Fibroblast of mammary gland (primary cell): Measurements from ENCODE around the gene LRRC4C.

Source experiments
- DNase-seq: peaks from one replicate; pipeline ENCODE4 v3.0.0-alpha.2; 2010; ENCODE audit warnings: low read depth
- H3K4me3 ChIP-seq: 2 replicates; pipeline ENCODE4 v1.5.1; 2011; ENCODE audit warnings: low read depth, mild to moderate bottlenecking, low read length, moderate library complexity; ENCODE audit not compliant: control insufficient read depth
- TF ChIP-seq, protein P1 (sequence below): conservative IDR thresholded peaks from 2 replicates; pipeline ENCODE4 v1.5.1; 2011; ENCODE audit warnings: low read depth, low read length, inconsistent platforms; ENCODE audit not compliant: control insufficient read depth, insufficient read depth

The LRRC4C gene

DNA sequence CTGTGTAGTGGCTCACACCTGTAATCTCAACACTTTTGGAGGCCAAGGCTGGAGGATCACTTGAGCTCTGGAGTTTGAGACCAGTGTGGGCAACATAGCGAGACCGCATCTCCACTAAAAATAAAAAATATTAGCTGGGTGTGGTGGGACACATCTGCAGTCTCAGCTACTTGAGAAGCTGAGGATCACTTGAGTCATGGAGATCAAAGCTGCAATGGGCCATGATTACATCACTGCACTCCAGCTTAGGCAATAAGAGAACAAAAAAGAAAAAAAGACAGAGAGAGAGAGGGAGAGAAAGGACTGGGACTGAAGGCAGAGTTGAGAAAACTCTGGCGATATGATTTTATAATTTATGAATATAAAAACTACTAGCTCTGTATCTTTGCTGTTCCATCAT lies 473.1 kb downstream of the LRRC4C start:
- no peak for DNase-seq
- TF ChIP-seq, protein P1, sequence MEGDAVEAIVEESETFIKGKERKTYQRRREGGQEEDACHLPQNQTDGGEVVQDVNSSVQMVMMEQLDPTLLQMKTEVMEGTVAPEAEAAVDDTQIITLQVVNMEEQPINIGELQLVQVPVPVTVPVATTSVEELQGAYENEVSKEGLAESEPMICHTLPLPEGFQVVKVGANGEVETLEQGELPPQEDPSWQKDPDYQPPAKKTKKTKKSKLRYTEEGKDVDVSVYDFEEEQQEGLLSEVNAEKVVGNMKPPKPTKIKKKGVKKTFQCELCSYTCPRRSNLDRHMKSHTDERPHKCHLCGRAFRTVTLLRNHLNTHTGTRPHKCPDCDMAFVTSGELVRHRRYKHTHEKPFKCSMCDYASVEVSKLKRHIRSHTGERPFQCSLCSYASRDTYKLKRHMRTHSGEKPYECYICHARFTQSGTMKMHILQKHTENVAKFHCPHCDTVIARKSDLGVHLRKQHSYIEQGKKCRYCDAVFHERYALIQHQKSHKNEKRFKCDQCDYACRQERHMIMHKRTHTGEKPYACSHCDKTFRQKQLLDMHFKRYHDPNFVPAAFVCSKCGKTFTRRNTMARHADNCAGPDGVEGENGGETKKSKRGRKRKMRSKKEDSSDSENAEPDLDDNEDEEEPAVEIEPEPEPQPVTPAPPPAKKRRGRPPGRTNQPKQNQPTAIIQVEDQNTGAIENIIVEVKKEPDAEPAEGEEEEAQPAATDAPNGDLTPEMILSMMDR, result no peak
- no peak overlapping the region for H3K4me3 ChIP-seq

DNA sequence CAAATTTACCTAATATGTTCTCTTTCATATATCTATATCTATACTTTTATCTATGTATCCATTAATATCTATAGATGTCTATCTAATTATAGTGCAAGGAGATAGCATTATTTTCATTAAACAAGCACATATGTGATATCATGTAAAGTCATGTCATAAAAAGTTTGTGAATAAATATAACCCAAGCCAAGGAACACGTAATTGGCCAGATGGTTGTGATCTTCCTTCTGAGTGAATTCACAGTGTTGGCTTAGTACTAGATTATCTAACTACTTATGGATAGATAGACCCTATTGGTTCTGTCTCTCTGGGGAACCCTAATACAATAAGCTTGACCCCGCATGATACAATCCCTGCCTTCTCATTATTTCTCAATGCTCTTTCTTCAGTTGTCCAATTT lies 484.4 kb downstream of the LRRC4C start:
- TF ChIP-seq, protein P1, result no peak
- DNase-seq, result no peak
- no peak overlapping the region for H3K4me3 ChIP-seq

DNA sequence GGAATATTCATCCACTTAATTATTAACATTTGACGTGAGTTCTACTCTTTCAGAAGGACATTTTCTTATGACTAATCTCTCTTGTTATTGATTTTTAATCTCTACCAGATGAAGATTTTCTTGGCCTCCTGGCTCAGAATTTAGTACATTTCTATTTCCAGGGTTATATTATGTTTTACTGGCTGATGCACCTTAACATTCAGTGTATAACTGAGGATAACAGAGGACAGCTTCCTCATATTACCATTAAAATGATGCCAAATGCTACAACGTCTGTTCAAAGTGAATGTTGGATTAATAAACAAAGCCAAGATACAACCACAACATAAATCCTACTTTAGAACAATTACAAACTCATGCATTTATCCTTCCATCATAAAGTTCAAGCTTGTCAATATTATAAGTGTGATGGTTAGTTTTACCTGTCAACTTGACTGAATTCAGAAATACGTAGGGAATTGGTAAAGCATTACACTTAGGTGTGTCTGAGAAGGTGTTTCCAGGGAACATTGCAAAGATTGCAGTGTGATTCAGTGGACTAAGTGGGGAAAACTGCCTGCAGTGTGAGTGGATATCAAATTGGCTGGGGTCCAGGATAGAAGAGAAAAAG lies 485.2 kb downstream of the LRRC4C start:
- TF ChIP-seq, protein P1, result no peak
- no peak overlapping the region for H3K4me3 ChIP-seq

DNA sequence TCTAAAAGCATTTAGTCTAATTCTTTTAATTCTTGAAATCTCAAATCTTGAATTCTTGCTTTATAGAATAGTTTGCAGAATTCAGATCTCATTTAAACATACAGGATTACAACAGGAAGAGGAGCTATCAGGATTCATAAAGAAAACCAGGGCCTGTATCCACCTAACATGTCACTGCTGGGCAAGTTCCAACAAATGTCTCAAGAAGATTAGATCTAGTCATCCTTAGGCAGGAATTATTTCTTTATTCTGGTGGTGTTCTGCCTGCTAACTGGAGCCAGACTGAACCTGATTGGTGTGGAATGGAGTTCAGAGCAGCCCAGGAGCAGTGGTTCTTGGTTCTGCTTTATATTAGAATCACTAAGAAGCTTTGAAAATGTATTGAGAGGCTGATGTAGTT lies 500.7 kb downstream of the LRRC4C start:
- TF ChIP-seq, protein P1, result no peak
- H3K4me3 ChIP-seq, result no peak overlapping the region
- no peak for DNase-seq

More for the DNA sequence above, 485.2 kb downstream of the LRRC4C start:
- no peak for DNase-seq

DNA sequence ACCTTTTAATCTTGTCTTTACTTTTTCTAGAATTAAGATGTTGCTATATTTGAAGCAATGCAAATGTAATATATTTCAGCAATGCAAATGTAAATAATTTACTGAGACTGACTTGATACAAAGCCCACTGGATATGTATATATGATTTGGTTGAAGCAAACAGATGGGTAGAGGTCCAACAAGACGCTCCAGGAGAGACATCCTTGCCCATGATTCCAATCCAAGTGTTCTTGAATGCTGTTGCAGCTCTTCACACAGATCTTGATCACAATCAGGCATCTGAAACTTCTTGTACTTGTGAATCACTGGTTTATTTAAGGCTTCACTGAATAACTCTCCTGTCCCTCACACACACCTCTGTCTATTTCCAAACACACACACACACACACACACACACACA lies 507.0 kb downstream of the LRRC4C start:
- TF ChIP-seq, protein P1, result no peak
- DNase-seq, result no peak
- H3K4me3 ChIP-seq, result no peak overlapping the region

GRCh38 chr11:40938002-40938401 lies 521.5 kb downstream of the LRRC4C start:
- no peak for DNase-seq
- no peak overlapping the region for H3K4me3 ChIP-seq
- TF ChIP-seq, protein P1, result no peak

DNA sequence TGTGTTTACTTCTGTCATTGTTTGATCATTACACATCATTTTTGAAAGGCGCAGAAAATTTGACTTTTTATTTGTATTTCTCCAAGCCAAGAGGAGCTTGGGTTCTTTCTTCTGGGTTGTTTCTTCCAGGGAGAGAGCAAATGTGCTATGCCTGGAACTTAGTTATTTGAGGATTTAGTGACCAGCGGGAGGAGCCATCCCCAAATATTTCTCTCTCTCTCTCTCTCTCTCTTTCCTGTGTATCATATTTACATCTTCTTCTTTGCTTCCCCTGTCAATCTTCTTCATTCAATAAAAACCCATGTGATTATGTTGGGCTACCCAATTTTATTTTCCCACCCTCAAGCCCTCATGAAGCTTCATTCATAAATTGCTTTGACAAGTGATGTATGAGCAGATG lies 534.5 kb downstream of the LRRC4C start:
- TF ChIP-seq, protein P1, result no peak
- no peak overlapping the region for H3K4me3 ChIP-seq
- DNase-seq, result no peak
